GM23338 (cell line): ENCODE measurements around the gene ITGA8. TPM values are rescaled to one million over a fixed set of nuclear protein-coding genes. Genes with fewer than 3 reads are reported as not detected.

Experiments used
- ATAC-seq: fragments of 200-7000 bp; cut with Tn5 transposase; 3 replicates; pipeline ENCODE4 v1.9.1; 2020
- DNase-seq: peaks from one replicate; pipeline ENCODE4 v3.0.0-alpha.2; 2015; ENCODE audit warnings: low spot score
- H2AFZ ChIP-seq: fragments of 200-600 bp; sonication (generic); 2 replicates; pipeline ENCODE4 v1.8.0; 2016; ENCODE audit warnings: antibody characterized with exemption, mild to moderate bottlenecking, moderate library complexity
- H3F3A ChIP-seq: fragments of 200-600 bp; sonication (generic); replicated peaks from 2 replicates; pipeline ENCODE4 v1.8.0; 2017; ENCODE audit warnings: antibody characterized with exemption, mixed run types, low read depth
- H3K27ac ChIP-seq: fragments of 200-600 bp; sonication (generic); 2 replicates; pipeline ENCODE4 v1.6.1; 2016; ENCODE audit warnings: low read depth
- H3K27me3 ChIP-seq: fragments of 200-600 bp; sonication (generic); 2 replicates; pipeline ENCODE4 v1.8.0; 2016; ENCODE audit warnings: mild to moderate bottlenecking, mixed run types, moderate library complexity; ENCODE audit not compliant: insufficient read depth
- H3K36me3 ChIP-seq: fragments of 200-600 bp; sonication (generic); 2 replicates; pipeline ENCODE4 v1.8.0; 2016; ENCODE audit warnings: mild to moderate bottlenecking; ENCODE audit not compliant: insufficient read depth
- H3K4me1 ChIP-seq: fragments of 200-600 bp; sonication (generic); 2 replicates; pipeline ENCODE4 v1.8.0; 2016; ENCODE audit warnings: mild to moderate bottlenecking, moderate library complexity; ENCODE audit not compliant: insufficient read depth
- H3K4me2 ChIP-seq: fragments of 200-600 bp; sonication (generic); 2 replicates; pipeline ENCODE4 v1.7.1; 2017; ENCODE audit warnings: mixed run types
- H3K4me3 ChIP-seq: fragments of 200-600 bp; sonication (generic); 2 replicates; pipeline ENCODE4 v1.6.1; 2016; ENCODE audit warnings: mixed run types
- H3K79me2 ChIP-seq: fragments of 200-600 bp; sonication (generic); replicated peaks from 2 replicates; pipeline ENCODE4 v1.8.0; 2017; ENCODE audit warnings: mild to moderate bottlenecking; ENCODE audit not compliant: insufficient read depth
- H3K9me2 ChIP-seq: fragments of 200-600 bp; sonication (generic); 2 replicates; pipeline ENCODE4 v1.8.0; 2017; ENCODE audit not compliant: insufficient read depth
- H4K20me1 ChIP-seq: fragments of 200-600 bp; sonication (generic); replicated peaks from 2 replicates; pipeline ENCODE4 v1.8.0; 2017; ENCODE audit warnings: mild to moderate bottlenecking; ENCODE audit not compliant: insufficient read depth
- H3K27ac Mint-ChIP-seq: 2 replicates; pipeline ENCODE4 v1.8.0; 2020; ENCODE audit warnings: inconsistent platforms, mild to moderate bottlenecking, moderate library complexity, mixed read lengths
- H3K27me3 Mint-ChIP-seq: 3 replicates; pipeline ENCODE4 v1.8.0; 2022; ENCODE audit warnings: low read depth, mild to moderate bottlenecking, moderate library complexity, mixed read lengths, inconsistent platforms; ENCODE audit not compliant: insufficient read depth, poor library complexity
- H3K36me3 Mint-ChIP-seq: 3 replicates; pipeline ENCODE4 v1.8.0; 2021; ENCODE audit warnings: low read depth, mild to moderate bottlenecking, inconsistent platforms, moderate library complexity, mixed read lengths
- H3K4me1 Mint-ChIP-seq: 3 replicates; pipeline ENCODE4 v1.8.0; 2020; ENCODE audit warnings: mild to moderate bottlenecking, inconsistent platforms, mixed read lengths
- H3K4me3 Mint-ChIP-seq: 3 replicates; pipeline ENCODE4 v1.8.0; 2021; ENCODE audit warnings: moderate library complexity, mild to moderate bottlenecking, inconsistent platforms, mixed read lengths
- H3K9me3 Mint-ChIP-seq: 3 replicates; pipeline ENCODE4 v1.8.0; 2020; ENCODE audit warnings: moderate library complexity, mild to moderate bottlenecking, inconsistent platforms, mixed read lengths
- EZH2 ChIP-seq: fragments of 200-600 bp; sonication (generic); IDR thresholded peaks from one replicate; pipeline ENCODE4 v1.8.0; 2017; ENCODE audit warnings: antibody characterized with exemption, mild to moderate bottlenecking, low read depth; ENCODE audit not compliant: unreplicated experiment
- NANOG ChIP-seq: IDR thresholded peaks from 2 replicates; pipeline ENCODE4 v1.6.1; 2016; ENCODE audit warnings: antibody characterized with exemption, borderline replicate concordance
- POLR2AphosphoS5 ChIP-seq: IDR thresholded peaks from 2 replicates; pipeline ENCODE4 v1.6.1; 2016; ENCODE audit warnings: antibody characterized with exemption, low read depth
- STAT1 ChIP-seq: IDR thresholded peaks from one replicate; pipeline ENCODE4 v1.6.1; 2016; ENCODE audit warnings: antibody characterized with exemption; ENCODE audit not compliant: unreplicated experiment
- ZNF114 ChIP-seq: fragments of 250-450 bp; sonication (Bioruptor Pico); IDR thresholded peaks from 2 replicates; pipeline ENCODE4 v1.5.0; 2020; ENCODE audit warnings: mild to moderate bottlenecking, moderate library complexity
- ZNF331 ChIP-seq: fragments of 250-450 bp; sonication (Bioruptor Pico); IDR thresholded peaks from 2 replicates; pipeline ENCODE4 v1.5.0; 2020; ENCODE audit warnings: low read depth, mild to moderate bottlenecking, moderate library complexity
- polyA plus RNA-seq: library from polyadenylated mRNA; unstranded; fragments of >200 nt; fragmentation: Nextera tagmentation; extraction: Ambion mirVana; gene quantifications from 2 replicates; pipeline ENCODE4 v1.2.1, GENCODE V29; 2016
- total RNA-seq: library from RNA; depleted of rRNA; stranded (reverse); fragments of >200 nt; shearing (Covaris generic); gene quantifications from 2 replicates; pipeline ENCODE4 v1.2.3, GENCODE V29; 2014
- TF ChIP-seq, protein P1 (sequence below), 2 experiments: fragments of 200-600 bp in 1 of 2; sonication (generic) in 1 of 2; conservative IDR thresholded peaks; 2 replicates each; pipeline versions ENCODE4 v1.5.1 to v1.6.1; 2016 to 2017; ENCODE audit warnings: antibody characterized with exemption in 2 of 2, low read depth in 2 of 2, mild to moderate bottlenecking in 2 of 2, moderate library complexity in 1 of 2
- TF ChIP-seq, protein P2 (sequence below): IDR thresholded peaks from 2 replicates; pipeline ENCODE4 v1.6.1; 2016; ENCODE audit warnings: antibody characterized with exemption
- TF ChIP-seq, protein P3 (sequence below): fragments of 250-450 bp; sonication (Bioruptor Pico); IDR thresholded peaks from 2 replicates; pipeline ENCODE4 v1.5.0; 2020; ENCODE audit warnings: mild to moderate bottlenecking, moderate library complexity

The ITGA8 gene
- total and polyA plus RNA-seq, 2 experiments from 2014 or later: not detected

DNA sequence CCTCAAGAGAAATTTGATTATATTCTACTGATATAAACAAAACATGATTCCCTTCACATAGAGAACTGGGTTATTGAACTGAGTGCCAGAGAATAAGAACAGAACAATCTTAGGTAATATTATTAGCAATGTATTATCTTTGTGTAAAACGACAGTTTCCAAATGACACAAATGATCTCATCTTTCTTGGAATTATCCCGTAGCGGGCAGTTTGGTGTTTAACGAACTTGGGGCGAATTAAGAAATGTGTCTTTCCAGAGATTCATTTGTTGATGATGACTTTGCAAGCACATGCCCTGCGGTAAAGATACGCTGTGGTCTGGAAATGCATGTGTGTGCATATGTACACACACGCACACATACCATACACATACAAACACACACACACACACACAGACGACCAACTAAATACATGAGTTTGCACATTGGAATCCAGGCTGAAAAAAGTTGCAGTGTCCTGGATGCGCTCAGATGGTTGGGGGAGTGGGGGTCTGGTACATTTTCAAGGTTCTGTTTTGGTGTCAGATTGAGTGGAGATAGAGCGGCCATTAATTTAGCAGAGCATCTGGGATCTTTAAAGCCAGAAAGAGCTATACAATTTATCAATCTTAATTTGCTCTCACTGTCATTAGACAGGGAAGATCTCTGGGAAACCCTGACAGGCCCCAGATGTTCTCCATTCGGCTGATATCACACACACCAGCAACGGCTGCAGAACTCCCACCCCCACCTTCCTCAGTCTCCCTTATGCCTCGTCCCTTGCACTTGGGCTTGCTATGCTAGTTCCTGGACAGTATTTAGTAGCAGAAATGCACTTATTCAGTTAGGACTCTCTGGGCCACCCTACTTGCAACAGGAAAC is 236.3 kb downstream of the ITGA8 start:
- no peak overlapping the region for H3K27ac ChIP-seq
- Mint-ChIP-seq H3K9me3 (no peaks in the 10 kb centered on the region; the same call in 2 of the 3 replicates), H3K4me1 (peaks cover 7% of the 10 kb centered on the region), H3K4me3 (no peak overlapping the region), H3K36me3 (no peaks in the 10 kb centered on the region), H3K27me3 (peaks cover 11% of the 10 kb centered on the region), H3K27ac (no peak overlapping the region)
- ATAC-seq (no peak), DNase-seq (no peak)
- peaks cover 32% of the 10 kb centered on the region for H3K27me3 ChIP-seq
- H3F3A ChIP-seq: no peaks in the 10 kb centered on the region
- H3K79me2 ChIP-seq: no peaks in the 10 kb centered on the region
- no peaks in the 10 kb centered on the region for H3K4me1 ChIP-seq
- TF ChIP-seq POLR2AphosphoS5: no peak
- no peak for TF ChIP-seq NANOG
- TF ChIP-seq, protein P1, sequence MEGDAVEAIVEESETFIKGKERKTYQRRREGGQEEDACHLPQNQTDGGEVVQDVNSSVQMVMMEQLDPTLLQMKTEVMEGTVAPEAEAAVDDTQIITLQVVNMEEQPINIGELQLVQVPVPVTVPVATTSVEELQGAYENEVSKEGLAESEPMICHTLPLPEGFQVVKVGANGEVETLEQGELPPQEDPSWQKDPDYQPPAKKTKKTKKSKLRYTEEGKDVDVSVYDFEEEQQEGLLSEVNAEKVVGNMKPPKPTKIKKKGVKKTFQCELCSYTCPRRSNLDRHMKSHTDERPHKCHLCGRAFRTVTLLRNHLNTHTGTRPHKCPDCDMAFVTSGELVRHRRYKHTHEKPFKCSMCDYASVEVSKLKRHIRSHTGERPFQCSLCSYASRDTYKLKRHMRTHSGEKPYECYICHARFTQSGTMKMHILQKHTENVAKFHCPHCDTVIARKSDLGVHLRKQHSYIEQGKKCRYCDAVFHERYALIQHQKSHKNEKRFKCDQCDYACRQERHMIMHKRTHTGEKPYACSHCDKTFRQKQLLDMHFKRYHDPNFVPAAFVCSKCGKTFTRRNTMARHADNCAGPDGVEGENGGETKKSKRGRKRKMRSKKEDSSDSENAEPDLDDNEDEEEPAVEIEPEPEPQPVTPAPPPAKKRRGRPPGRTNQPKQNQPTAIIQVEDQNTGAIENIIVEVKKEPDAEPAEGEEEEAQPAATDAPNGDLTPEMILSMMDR (conservative IDR thresholded peaks at IDR 0.05; ENCODE audit: low read depth in 2 of 2): no peak
- TF ChIP-seq, protein P2, sequence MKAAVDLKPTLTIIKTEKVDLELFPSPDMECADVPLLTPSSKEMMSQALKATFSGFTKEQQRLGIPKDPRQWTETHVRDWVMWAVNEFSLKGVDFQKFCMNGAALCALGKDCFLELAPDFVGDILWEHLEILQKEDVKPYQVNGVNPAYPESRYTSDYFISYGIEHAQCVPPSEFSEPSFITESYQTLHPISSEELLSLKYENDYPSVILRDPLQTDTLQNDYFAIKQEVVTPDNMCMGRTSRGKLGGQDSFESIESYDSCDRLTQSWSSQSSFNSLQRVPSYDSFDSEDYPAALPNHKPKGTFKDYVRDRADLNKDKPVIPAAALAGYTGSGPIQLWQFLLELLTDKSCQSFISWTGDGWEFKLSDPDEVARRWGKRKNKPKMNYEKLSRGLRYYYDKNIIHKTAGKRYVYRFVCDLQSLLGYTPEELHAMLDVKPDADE: no peak
- no peak for TF ChIP-seq ZNF331 (CRISPR knock-in tag)
- no peaks in the 10 kb centered on the region for H4K20me1 ChIP-seq
- H2AFZ ChIP-seq: no peak overlapping the region
- no peak overlapping the region for H3K4me2 ChIP-seq
- H3K36me3 ChIP-seq: no peaks in the 10 kb centered on the region
- H3K9me2 ChIP-seq: no peaks in the 10 kb centered on the region
- no peak overlapping the region for H3K4me3 ChIP-seq

DNA sequence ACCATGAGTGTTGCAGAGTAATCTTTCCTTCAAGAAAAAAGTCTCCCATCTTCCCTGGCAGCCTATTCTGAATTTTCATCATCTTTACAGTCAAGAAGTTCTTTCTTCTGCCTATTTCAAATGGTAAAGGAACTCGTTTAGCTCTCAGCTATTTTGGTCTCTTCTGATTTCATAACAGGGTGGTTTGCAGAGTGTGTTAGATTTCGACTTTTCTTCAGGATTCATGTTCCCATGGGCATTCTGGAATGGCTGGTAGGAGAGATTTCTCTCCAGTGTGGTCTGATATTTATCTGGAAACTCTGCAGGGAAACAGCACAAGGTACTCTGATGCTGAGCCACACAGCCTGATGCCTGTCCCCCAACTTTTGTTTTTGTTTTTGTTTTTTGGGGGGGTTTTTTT is 237.6 kb downstream of the ITGA8 start:
- Mint-ChIP-seq H3K4me1 (peaks cover 13% of the 10 kb centered on the region), H3K27me3 (peaks cover 23% of the 10 kb centered on the region), H3K4me3 (no peak overlapping the region), H3K27ac (no peak overlapping the region), H3K36me3 (no peaks in the 10 kb centered on the region), H3K9me3 (no peaks in the 10 kb centered on the region; the same call in 2 of the 3 replicates)
- H3F3A ChIP-seq: no peaks in the 10 kb centered on the region
- H2AFZ ChIP-seq: no peak overlapping the region
- H3K4me2 ChIP-seq: no peak overlapping the region
- H3K9me2 ChIP-seq: no peaks in the 10 kb centered on the region
- no peaks in the 10 kb centered on the region for H3K79me2 ChIP-seq
- no peak for ATAC-seq
- H4K20me1 ChIP-seq: no peaks in the 10 kb centered on the region
- peaks cover 45% of the 10 kb centered on the region for H3K27me3 ChIP-seq
- DNase-seq: no peak
- H3K27ac ChIP-seq: no peak overlapping the region
- no peaks in the 10 kb centered on the region; the same call in 1 of the 2 replicates for H3K4me1 ChIP-seq
- H3K36me3 ChIP-seq: no peaks in the 10 kb centered on the region
- no peak overlapping the region for H3K4me3 ChIP-seq
- TF ChIP-seq POLR2AphosphoS5 (no peak), EZH2 (no peak), STAT1 (no peak), ZNF114 (no peak)
- TF ChIP-seq, protein P3, sequence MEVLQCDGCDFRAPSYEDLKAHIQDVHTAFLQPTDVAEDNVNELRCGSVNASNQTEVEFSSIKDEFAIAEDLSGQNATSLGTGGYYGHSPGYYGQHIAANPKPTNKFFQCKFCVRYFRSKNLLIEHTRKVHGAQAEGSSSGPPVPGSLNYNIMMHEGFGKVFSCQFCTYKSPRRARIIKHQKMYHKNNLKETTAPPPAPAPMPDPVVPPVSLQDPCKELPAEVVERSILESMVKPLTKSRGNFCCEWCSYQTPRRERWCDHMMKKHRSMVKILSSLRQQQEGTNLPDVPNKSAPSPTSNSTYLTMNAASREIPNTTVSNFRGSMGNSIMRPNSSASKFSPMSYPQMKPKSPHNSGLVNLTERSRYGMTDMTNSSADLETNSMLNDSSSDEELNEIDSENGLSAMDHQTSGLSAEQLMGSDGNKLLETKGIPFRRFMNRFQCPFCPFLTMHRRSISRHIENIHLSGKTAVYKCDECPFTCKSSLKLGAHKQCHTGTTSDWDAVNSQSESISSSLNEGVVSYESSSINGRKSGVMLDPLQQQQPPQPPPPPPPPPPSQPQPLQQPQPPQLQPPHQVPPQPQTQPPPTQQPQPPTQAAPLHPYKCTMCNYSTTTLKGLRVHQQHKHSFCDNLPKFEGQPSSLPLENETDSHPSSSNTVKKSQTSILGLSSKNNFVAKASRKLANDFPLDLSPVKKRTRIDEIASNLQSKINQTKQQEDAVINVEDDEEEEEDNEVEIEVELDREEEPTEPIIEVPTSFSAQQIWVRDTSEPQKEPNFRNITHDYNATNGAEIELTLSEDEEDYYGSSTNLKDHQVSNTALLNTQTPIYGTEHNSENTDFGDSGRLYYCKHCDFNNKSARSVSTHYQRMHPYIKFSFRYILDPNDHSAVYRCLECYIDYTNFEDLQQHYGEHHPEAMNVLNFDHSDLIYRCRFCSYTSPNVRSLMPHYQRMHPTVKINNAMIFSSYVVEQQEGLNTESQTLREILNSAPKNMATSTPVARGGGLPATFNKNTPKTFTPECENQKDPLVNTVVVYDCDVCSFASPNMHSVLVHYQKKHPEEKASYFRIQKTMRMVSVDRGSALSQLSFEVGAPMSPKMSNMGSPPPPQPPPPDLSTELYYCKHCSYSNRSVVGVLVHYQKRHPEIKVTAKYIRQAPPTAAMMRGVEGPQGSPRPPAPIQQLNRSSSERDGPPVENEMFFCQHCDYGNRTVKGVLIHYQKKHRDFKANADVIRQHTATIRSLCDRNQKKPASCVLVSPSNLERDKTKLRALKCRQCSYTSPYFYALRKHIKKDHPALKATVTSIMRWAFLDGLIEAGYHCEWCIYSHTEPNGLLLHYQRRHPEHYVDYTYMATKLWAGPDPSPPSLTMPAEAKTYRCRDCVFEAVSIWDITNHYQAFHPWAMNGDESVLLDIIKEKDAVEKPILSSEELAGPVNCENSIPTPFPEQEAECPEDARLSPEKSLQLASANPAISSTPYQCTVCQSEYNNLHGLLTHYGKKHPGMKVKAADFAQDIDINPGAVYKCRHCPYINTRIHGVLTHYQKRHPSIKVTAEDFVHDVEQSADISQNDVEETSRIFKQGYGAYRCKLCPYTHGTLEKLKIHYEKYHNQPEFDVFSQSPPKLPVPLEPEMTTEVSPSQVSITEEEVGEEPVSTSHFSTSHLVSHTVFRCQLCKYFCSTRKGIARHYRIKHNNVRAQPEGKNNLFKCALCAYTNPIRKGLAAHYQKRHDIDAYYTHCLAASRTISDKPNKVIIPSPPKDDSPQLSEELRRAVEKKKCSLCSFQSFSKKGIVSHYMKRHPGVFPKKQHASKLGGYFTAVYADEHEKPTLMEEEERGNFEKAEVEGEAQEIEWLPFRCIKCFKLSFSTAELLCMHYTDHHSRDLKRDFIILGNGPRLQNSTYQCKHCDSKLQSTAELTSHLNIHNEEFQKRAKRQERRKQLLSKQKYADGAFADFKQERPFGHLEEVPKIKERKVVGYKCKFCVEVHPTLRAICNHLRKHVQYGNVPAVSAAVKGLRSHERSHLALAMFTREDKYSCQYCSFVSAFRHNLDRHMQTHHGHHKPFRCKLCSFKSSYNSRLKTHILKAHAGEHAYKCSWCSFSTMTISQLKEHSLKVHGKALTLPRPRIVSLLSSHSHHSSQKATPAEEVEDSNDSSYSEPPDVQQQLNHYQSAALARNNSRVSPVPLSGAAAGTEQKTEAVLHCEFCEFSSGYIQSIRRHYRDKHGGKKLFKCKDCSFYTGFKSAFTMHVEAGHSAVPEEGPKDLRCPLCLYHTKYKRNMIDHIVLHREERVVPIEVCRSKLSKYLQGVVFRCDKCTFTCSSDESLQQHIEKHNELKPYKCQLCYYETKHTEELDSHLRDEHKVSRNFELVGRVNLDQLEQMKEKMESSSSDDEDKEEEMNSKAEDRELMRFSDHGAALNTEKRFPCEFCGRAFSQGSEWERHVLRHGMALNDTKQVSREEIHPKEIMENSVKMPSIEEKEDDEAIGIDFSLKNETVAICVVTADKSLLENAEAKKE (CRISPR knock-in tag): no peak
- TF ChIP-seq, protein P2: no peak
